HepG2 (cell line): Measurements from ENCODE around the gene ACAP1. TPM values are rescaled to one million over a fixed set of nuclear protein-coding genes. Genes with fewer than 3 reads are reported as not detected.

Experiments
- HDAC1 ChIP-seq: sonication (generic); formaldehyde crosslinking; IDR thresholded peaks from 2 replicates; pipeline ENCODE4 v1.5.1; 2020; ENCODE audit warnings: mild to moderate bottlenecking, missing genetic modification reagents
- JARID2 ChIP-seq: sonication (generic); formaldehyde crosslinking; IDR thresholded peaks from 2 replicates; pipeline ENCODE4 v1.8.1; 2023; ENCODE audit warnings: missing genetic modification reagents, inconsistent platforms; ENCODE audit not compliant: insufficient replicate concordance
- KDM5A ChIP-seq: fragments of 200-600 bp; sonication (generic); IDR thresholded peaks from 2 replicates; pipeline ENCODE4 v1.7.0; 2018; ENCODE audit warnings: antibody characterized with exemption, mild to moderate bottlenecking, low read length, borderline replicate concordance
- KLF6 ChIP-seq: IDR thresholded peaks from 2 replicates; pipeline ENCODE4 v1.8.0; 2016; ENCODE audit warnings: missing biosample characterization, missing genetic modification reagents
- ONECUT2 ChIP-seq: sonication (generic); formaldehyde crosslinking; IDR thresholded peaks from 2 replicates; pipeline ENCODE4 v1.4.0; 2020; ENCODE audit warnings: missing genetic modification reagents
- SUZ12 ChIP-seq: fragments of 150-350 bp; IDR thresholded peaks from 2 replicates; pipeline ENCODE4 v1.6.1; 2014; ENCODE audit warnings: low read depth, low read length
- ZBTB21 ChIP-seq: sonication (generic); formaldehyde crosslinking; IDR thresholded peaks from 2 replicates; pipeline ENCODE4 v1.4.0; 2020; ENCODE audit warnings: missing genetic modification reagents
- ZNF143 ChIP-seq: sonication (generic); formaldehyde crosslinking; IDR thresholded peaks from 2 replicates; pipeline ENCODE4 v1.4.0; 2020; ENCODE audit warnings: missing genetic modification reagents
- ZSCAN9 ChIP-seq: IDR thresholded peaks from 2 replicates; pipeline ENCODE4 v1.6.1; 2016; ENCODE audit warnings: borderline replicate concordance
- polyA plus RNA-seq, 8 experiments: library from polyadenylated mRNA; depleted of rRNA in 3 of 8; stranded (reverse) in 7 of 8; unstranded in 1 of 8; fragments of >200 nt; fragmentation: Illumina TruSeq in 4 of 8; extraction: Trizol in 4 of 8; gene quantifications; 2 replicates each; pipeline versions ENCODE4 v1.2.1 to v1.2.3, GENCODE V29; 2011 to 2016; ENCODE audit warnings: low read depth in 4 of 8, missing spikeins in 1 of 8, mixed read lengths in 1 of 8; ENCODE audit not compliant: insufficient read depth in 1 of 8
- total RNA-seq, 5 experiments: library from RNA; depleted of rRNA; stranded (reverse); fragments of >200 nt; fragmentation: Illumina TruSeq; extraction: Trizol; gene quantifications; 2 replicates each; pipeline ENCODE4 v1.2.3, GENCODE V29; 2016; ENCODE audit warnings: low read depth in 1 of 5
- TF ChIP-seq, protein P1 (sequence below): sonication (generic); formaldehyde crosslinking; IDR thresholded peaks from 2 replicates; pipeline ENCODE4 v1.4.0; 2020; ENCODE audit warnings: missing genetic modification reagents
- TF ChIP-seq, protein P2 (sequence below): sonication (generic); formaldehyde crosslinking; IDR thresholded peaks from 2 replicates; pipeline ENCODE4 v1.4.0; 2020; ENCODE audit warnings: missing genetic modification reagents
- TF ChIP-seq, protein P3 (sequence below): sonication (generic); formaldehyde crosslinking; IDR thresholded peaks from 2 replicates; pipeline ENCODE4 v1.5.0; 2020; ENCODE audit warnings: mild to moderate bottlenecking, missing genetic modification reagents
- TF ChIP-seq, protein P4 (sequence below): sonication (generic); formaldehyde crosslinking; IDR thresholded peaks from 2 replicates; pipeline ENCODE4 v1.4.0; 2020; ENCODE audit warnings: missing genetic modification reagents
- TF ChIP-seq, protein P5 (sequence below): sonication (generic); formaldehyde crosslinking; IDR thresholded peaks from 2 replicates; pipeline ENCODE4 v1.5.1; 2020; ENCODE audit warnings: missing genetic modification reagents, mild to moderate bottlenecking, borderline replicate concordance
- TF ChIP-seq, protein P6 (sequence below): sonication (generic); formaldehyde crosslinking; IDR thresholded peaks from 2 replicates; pipeline ENCODE4 v1.8.1; 2023; ENCODE audit warnings: mild to moderate bottlenecking, missing genetic modification reagents
- TF ChIP-seq, protein P7 (sequence below): IDR thresholded peaks from 2 replicates; pipeline ENCODE4 v1.6.1; 2016; ENCODE audit warnings: missing genetic modification reagents, missing compliant biosample characterization

Gene ACAP1
- total and polyA plus RNA-seq, 2 of the 13 experiments (the other 11 are each of a cell fraction or from before 2014, with no cell fraction given): 1.3 to 2.5 TPM

DNA sequence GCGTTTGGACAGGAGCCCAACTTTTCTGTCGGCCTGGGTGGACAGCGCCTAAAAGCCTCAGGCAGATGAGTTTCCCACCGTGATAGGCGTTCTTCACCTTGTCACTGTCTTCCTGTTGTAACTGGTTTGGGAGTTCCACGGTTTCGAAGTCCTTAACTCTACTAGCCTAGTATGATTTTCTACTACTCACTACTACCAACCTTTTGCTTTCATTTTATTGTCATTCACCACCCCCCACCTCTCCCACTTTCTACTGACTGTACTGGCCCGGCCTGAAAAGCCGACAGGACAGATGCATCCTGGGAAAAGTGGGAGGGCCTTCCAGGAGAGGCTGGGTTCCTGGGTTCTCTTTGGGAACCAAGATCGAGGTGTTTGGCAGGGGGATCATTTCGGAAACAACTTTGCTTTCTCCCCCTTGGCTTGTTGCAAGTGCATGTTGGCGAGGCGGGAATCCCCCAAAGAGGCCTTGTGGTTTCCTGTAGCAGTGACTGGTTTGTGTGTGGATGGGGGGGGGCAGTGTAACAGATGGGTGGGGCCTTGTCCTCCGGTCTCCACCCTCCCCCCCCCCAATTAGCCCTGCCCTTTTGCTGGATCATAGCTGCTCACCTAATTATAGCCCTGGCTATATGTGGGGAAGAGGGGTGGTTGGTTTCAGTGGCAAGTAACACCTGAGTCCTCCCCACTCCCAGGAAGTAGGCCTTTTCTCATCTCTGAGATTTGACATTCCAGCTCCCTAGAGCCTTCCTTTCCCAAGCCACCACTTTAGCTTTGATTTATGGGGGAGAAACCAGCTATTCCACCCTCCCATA is 27.5 kb upstream of the ACAP1 start (continued):
- TF ChIP-seq, protein P1, sequence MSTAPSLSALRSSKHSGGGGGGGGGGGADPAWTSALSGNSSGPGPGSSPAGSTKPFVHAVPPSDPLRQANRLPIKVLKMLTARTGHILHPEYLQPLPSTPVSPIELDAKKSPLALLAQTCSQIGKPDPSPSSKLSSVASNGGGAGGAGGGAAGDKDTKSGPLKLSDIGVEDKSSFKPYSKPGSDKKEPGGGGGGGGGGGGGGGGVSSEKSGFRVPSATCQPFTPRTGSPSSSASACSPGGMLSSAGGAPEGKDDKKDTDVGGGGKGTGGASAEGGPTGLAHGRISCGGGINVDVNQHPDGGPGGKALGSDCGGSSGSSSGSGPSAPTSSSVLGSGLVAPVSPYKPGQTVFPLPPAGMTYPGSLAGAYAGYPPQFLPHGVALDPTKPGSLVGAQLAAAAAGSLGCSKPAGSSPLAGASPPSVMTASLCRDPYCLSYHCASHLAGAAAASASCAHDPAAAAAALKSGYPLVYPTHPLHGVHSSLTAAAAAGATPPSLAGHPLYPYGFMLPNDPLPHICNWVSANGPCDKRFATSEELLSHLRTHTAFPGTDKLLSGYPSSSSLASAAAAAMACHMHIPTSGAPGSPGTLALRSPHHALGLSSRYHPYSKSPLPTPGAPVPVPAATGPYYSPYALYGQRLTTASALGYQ (CRISPR knock-in tag): no peak
- TF ChIP-seq KLF6 (CRISPR knock-in tag): 0 out of 2 replicates have a peak, but pooled peaks have one; percentile 23
- no peak for TF ChIP-seq JARID2
- TF ChIP-seq ONECUT2: no peak
- TF ChIP-seq, protein P2, sequence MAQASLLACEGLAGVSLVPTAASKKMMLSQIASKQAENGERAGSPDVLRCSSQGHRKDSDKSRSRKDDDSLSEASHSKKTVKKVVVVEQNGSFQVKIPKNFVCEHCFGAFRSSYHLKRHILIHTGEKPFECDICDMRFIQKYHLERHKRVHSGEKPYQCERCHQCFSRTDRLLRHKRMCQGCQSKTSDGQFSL (CRISPR knock-in tag): peak; percentile 93
- TF ChIP-seq, protein P3, sequence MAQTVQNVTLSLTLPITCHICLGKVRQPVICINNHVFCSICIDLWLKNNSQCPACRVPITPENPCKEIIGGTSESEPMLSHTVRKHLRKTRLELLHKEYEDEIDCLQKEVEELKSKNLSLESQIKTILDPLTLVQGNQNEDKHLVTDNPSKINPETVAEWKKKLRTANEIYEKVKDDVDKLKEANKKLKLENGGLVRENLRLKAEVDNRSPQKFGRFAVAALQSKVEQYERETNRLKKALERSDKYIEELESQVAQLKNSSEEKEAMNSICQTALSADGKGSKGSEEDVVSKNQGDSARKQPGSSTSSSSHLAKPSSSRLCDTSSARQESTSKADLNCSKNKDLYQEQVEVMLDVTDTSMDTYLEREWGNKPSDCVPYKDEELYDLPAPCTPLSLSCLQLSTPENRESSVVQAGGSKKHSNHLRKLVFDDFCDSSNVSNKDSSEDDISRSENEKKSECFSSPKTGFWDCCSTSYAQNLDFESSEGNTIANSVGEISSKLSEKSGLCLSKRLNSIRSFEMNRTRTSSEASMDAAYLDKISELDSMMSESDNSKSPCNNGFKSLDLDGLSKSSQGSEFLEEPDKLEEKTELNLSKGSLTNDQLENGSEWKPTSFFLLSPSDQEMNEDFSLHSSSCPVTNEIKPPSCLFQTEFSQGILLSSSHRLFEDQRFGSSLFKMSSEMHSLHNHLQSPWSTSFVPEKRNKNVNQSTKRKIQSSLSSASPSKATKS (CRISPR knock-in tag): no peak
- peak; percentile 22; the same call in 1 of the 2 replicates for TF ChIP-seq SUZ12
- TF ChIP-seq ZNF143 (CRISPR knock-in tag): peak; percentile 83
- TF ChIP-seq, protein P4, sequence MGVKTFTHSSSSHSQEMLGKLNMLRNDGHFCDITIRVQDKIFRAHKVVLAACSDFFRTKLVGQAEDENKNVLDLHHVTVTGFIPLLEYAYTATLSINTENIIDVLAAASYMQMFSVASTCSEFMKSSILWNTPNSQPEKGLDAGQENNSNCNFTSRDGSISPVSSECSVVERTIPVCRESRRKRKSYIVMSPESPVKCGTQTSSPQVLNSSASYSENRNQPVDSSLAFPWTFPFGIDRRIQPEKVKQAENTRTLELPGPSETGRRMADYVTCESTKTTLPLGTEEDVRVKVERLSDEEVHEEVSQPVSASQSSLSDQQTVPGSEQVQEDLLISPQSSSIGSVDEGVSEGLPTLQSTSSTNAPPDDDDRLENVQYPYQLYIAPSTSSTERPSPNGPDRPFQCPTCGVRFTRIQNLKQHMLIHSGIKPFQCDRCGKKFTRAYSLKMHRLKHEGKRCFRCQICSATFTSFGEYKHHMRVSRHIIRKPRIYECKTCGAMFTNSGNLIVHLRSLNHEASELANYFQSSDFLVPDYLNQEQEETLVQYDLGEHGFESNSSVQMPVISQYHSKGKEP (CRISPR knock-in tag): no peak
- peak; percentile 65; the same call in 1 of the 2 replicates for TF ChIP-seq KDM5A
- TF ChIP-seq ZBTB21 (CRISPR knock-in tag): no peak
- TF ChIP-seq, protein P5, sequence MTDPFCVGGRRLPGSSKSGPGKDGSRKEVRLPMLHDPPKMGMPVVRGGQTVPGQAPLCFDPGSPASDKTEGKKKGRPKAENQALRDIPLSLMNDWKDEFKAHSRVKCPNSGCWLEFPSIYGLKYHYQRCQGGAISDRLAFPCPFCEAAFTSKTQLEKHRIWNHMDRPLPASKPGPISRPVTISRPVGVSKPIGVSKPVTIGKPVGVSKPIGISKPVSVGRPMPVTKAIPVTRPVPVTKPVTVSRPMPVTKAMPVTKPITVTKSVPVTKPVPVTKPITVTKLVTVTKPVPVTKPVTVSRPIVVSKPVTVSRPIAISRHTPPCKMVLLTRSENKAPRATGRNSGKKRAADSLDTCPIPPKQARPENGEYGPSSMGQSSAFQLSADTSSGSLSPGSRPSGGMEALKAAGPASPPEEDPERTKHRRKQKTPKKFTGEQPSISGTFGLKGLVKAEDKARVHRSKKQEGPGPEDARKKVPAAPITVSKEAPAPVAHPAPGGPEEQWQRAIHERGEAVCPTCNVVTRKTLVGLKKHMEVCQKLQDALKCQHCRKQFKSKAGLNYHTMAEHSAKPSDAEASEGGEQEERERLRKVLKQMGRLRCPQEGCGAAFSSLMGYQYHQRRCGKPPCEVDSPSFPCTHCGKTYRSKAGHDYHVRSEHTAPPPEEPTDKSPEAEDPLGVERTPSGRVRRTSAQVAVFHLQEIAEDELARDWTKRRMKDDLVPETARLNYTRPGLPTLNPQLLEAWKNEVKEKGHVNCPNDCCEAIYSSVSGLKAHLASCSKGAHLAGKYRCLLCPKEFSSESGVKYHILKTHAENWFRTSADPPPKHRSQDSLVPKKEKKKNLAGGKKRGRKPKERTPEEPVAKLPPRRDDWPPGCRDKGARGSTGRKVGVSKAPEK (CRISPR knock-in tag): no peak
- TF ChIP-seq, protein P6, sequence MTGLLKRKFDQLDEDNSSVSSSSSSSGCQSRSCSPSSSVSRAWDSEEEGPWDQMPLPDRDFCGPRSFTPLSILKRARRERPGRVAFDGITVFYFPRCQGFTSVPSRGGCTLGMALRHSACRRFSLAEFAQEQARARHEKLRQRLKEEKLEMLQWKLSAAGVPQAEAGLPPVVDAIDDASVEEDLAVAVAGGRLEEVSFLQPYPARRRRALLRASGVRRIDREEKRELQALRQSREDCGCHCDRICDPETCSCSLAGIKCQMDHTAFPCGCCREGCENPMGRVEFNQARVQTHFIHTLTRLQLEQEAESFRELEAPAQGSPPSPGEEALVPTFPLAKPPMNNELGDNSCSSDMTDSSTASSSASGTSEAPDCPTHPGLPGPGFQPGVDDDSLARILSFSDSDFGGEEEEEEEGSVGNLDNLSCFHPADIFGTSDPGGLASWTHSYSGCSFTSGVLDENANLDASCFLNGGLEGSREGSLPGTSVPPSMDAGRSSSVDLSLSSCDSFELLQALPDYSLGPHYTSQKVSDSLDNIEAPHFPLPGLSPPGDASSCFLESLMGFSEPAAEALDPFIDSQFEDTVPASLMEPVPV (CRISPR knock-in tag): no peak
- TF ChIP-seq, protein P7, sequence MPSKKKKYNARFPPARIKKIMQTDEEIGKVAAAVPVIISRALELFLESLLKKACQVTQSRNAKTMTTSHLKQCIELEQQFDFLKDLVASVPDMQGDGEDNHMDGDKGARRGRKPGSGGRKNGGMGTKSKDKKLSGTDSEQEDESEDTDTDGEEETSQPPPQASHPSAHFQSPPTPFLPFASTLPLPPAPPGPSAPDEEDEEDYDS (CRISPR knock-in tag): 0 out of 2 replicates have a peak, but pooled peaks have one; percentile 10
- TF ChIP-seq ZSCAN9 (CRISPR knock-in tag): no peak
- TF ChIP-seq HDAC1 (CRISPR knock-in tag): 0 out of 2 replicates have a peak, but pooled peaks have one; percentile 18
